K562 (cell line): ENCODE results near the gene PPP1R14B. TPM values are rescaled to one million over a fixed set of nuclear protein-coding genes. Genes with fewer than 3 reads are reported as not detected.

Experiments
- ATAC-seq: fragments of 200-7000 bp; cut with Tn5 transposase; 3 replicates; pipeline ENCODE4 v1.9.1; 2020; ENCODE audit warnings: moderate library complexity
- BruUV-seq: library from RNA; stranded (reverse); fragments of 400-500 nt; replicated peaks from 2 replicates; lab custom pipeline; 2021; lab: Mats Ljungman, UMichigan
- CTCF ChIA-PET: fragments of 300-600 bp; formaldehyde crosslinking; extraction: SDS; loops from one replicate; lab custom pipeline; 2021; ENCODE audit warnings: low intra/inter-chr PET ratio; lab: Yijun Ruan, JAX
- POLR2A ChIA-PET: fragments of 300-600, 350-650 bp; sonication (Branson Sonifier 250); formaldehyde crosslinking; extraction: SDS; loops from one replicate; lab custom pipeline; 2021; ENCODE audit warnings: antibody characterized with exemption, inconsistent platforms; lab: Yijun Ruan, JAX
- DNase-seq, 4 experiments: peaks; one replicate each; pipeline versions ENCODE4 v3.0.0 to v3.0.0-alpha.2; 2011 to 2018; ENCODE audit warnings: low spot score in 3 of 4, mixed read lengths in 3 of 4; ENCODE audit errors: extremely low read depth in 1 of 4
- FAIRE-seq: peaks from 2 replicates; lab custom pipeline; 2011; peaks lifted over from hg19 to GRCh38; lab: Jason Lieb, UNC
- H2AFZ ChIP-seq: 2 replicates; pipeline ENCODE4 v1.6.0; 2011; ENCODE audit warnings: low read depth, low read length, control low read depth, inconsistent platforms
- H3K27ac ChIP-seq: fragments of 200-600 bp; 3 replicates; pipeline ENCODE4 v1.8.0; 2011; ENCODE audit warnings: low read depth, mild to moderate bottlenecking, control low read depth, inconsistent platforms, low read length, moderate library complexity, mixed read lengths; ENCODE audit errors: extremely low read depth
- H3K27me3 ChIP-seq, 2 experiments: fragments of 300-600 bp in 1 of 2; 2 replicates in 1 of 2; 3 replicates in 1 of 2; pipeline versions ENCODE4 v1.6.0 to v1.8.0; 2011; ENCODE audit warnings: inconsistent platforms in 2 of 2, low read length in 2 of 2, mild to moderate bottlenecking in 1 of 2, mixed read lengths in 1 of 2, moderate library complexity in 1 of 2; ENCODE audit not compliant: control insufficient read depth in 2 of 2, insufficient read depth in 2 of 2
- H3K36me3 ChIP-seq: fragments of 300-600 bp; 3 replicates; pipeline ENCODE4 v1.8.0; 2011; ENCODE audit warnings: mild to moderate bottlenecking, low read length, inconsistent platforms; ENCODE audit not compliant: control insufficient read depth, insufficient read depth
- H3K4me1 ChIP-seq, 2 experiments: fragments of 200-600 bp in 1 of 2; replicated peaks in 1 of 2; 2 replicates in 1 of 2; 3 replicates in 1 of 2; pipeline versions ENCODE4 v1.5.1 to v1.8.0; 2011; ENCODE audit warnings: inconsistent platforms in 2 of 2, low read length in 2 of 2, mild to moderate bottlenecking in 1 of 2, mixed read lengths in 1 of 2, moderate library complexity in 1 of 2; ENCODE audit not compliant: control insufficient read depth in 2 of 2, insufficient read depth in 2 of 2
- H3K4me2 ChIP-seq: 2 replicates; pipeline ENCODE4 v1.6.1; 2011; ENCODE audit warnings: low read length, control low read depth, inconsistent platforms, mixed read lengths; ENCODE audit not compliant: insufficient read depth
- H3K4me3 ChIP-seq: fragments of 200-600 bp; sonication (generic), shearing (Covaris generic); 2 replicates; pipeline ENCODE4 v1.5.1; 2016; ENCODE audit warnings: control low read depth, inconsistent platforms
- H3K79me2 ChIP-seq: fragments of 200-600 bp; 3 replicates; pipeline ENCODE4 v1.8.0; 2011; ENCODE audit warnings: low read length, inconsistent platforms; ENCODE audit not compliant: control insufficient read depth, insufficient read depth
- H3K9ac ChIP-seq, 2 experiments: 2 replicates each; pipeline versions ENCODE4 v1.6.0 to v1.6.1; 2011; ENCODE audit warnings: low read depth in 2 of 2, low read length in 2 of 2, control low read depth in 1 of 2, inconsistent platforms in 1 of 2, mild to moderate bottlenecking in 1 of 2, mixed read lengths in 1 of 2; ENCODE audit not compliant: insufficient read depth in 1 of 2
- H3K9me1 ChIP-seq: one replicate; pipeline ENCODE4 v1.6.0; 2011; ENCODE audit warnings: inconsistent platforms, mild to moderate bottlenecking, low read length, moderate library complexity; ENCODE audit not compliant: control insufficient read depth, insufficient read depth
- H3K9me3 ChIP-seq: replicated peaks from 2 replicates; pipeline ENCODE4 v1.5.1; 2011; ENCODE audit warnings: low read depth, low read length, inconsistent platforms; ENCODE audit not compliant: control insufficient read depth, insufficient read depth
- H4K20me1 ChIP-seq: replicated peaks from 2 replicates; pipeline ENCODE4 v1.6.1; 2011; ENCODE audit warnings: low read length, inconsistent platforms, mixed read lengths; ENCODE audit not compliant: control insufficient read depth, insufficient read depth
- ADNP ChIP-seq: fragments of 200-800 bp; sonication (Bioruptor generic); IDR thresholded peaks from 2 replicates; pipeline ENCODE4 v1.6.1; 2016; ENCODE audit warnings: missing genetic modification characterization, missing compliant biosample characterization
- ASH1L ChIP-seq: fragments of 450-650 bp; IDR thresholded peaks from 2 replicates; pipeline ENCODE4 v1.6.1; 2018; ENCODE audit warnings: borderline replicate concordance, mild to moderate bottlenecking, low read depth; ENCODE audit not compliant: partially characterized antibody
- CREB1 ChIP-seq, 2 experiments: sonication (generic) in 1 of 2; formaldehyde crosslinking in 1 of 2; IDR thresholded peaks; 2 replicates each; pipeline versions ENCODE4 v1.6.1 to v1.8.0; 2012 to 2022; ENCODE audit warnings: inconsistent platforms in 1 of 2, mild to moderate bottlenecking in 1 of 2, missing genetic modification reagents in 1 of 2, moderate library complexity in 1 of 2
- DMBX1 ChIP-seq: fragments of 250-450 bp; sonication (Bioruptor Pico); IDR thresholded peaks from 2 replicates; pipeline ENCODE4 v1.8.0; 2022; ENCODE audit warnings: inconsistent platforms, mild to moderate bottlenecking, moderate library complexity, borderline replicate concordance
- JUND ChIP-seq, 2 experiments: IDR thresholded peaks; 2 replicates in 1 of 2; 3 replicates in 1 of 2; pipeline ENCODE4 v1.6.1; 2011; ENCODE audit warnings: borderline replicate concordance in 2 of 2, low read depth in 2 of 2, low read length in 2 of 2, improper control_type of control experiment in 1 of 2, missing biosample characterization in 1 of 2, missing genetic modification characterization in 1 of 2, missing genetic modification reagents in 1 of 2
- KDM5B ChIP-seq: fragments of 200-600 bp; sonication (generic); IDR thresholded peaks from 2 replicates; pipeline ENCODE4 v1.6.1; 2012; ENCODE audit warnings: low read depth, mild to moderate bottlenecking, moderate library complexity, low read length, control low read depth, inconsistent platforms; ENCODE audit not compliant: insufficient replicate concordance
- MTA2 ChIP-seq: fragments of 450-650 bp; IDR thresholded peaks from 2 replicates; pipeline ENCODE4 v1.6.1; 2016; ENCODE audit warnings: low read depth
- NCOA6 ChIP-seq: fragments of 450-650 bp; IDR thresholded peaks from 2 replicates; pipeline ENCODE4 v1.6.1; 2017; ENCODE audit warnings: mild to moderate bottlenecking
- NR2C2 ChIP-seq, 2 experiments: fragments of 200-800 bp in 1 of 2; sonication (Bioruptor generic) in 1 of 2; sonication (generic) in 1 of 2; formaldehyde crosslinking in 1 of 2; IDR thresholded peaks; 2 replicates each; pipeline versions ENCODE4 v1.6.1 to v1.8.0; 2016 to 2022; ENCODE audit warnings: mild to moderate bottlenecking in 1 of 2, missing compliant biosample characterization in 1 of 2, missing genetic modification characterization in 1 of 2, missing genetic modification reagents in 1 of 2
- PTRF ChIP-seq: fragments of 450-650 bp; IDR thresholded peaks from 2 replicates; pipeline ENCODE4 v1.6.1; 2016; ENCODE audit warnings: mild to moderate bottlenecking, missing genetic modification characterization, missing compliant biosample characterization
- SMARCA4 ChIP-seq: fragments of 450-650 bp; IDR thresholded peaks from 2 replicates; pipeline ENCODE4 v1.6.1; 2016
- SRF ChIP-seq, 2 experiments: fragments of 250-450, 450-650 bp in 1 of 2; sonication (Bioruptor Pico) in 1 of 2; sonication (generic) in 1 of 2; formaldehyde crosslinking; IDR thresholded peaks; 2 replicates each; pipeline versions ENCODE4 v1.5.0 to v1.5.1; 2020 to 2022; ENCODE audit warnings: mild to moderate bottlenecking in 1 of 2, missing genetic modification reagents in 1 of 2
- SRSF1 ChIP-seq: fragments of 200-400 bp; formaldehyde crosslinking; IDR thresholded peaks from 2 replicates; pipeline ENCODE4 v1.6.1; 2017; ENCODE audit warnings: mild to moderate bottlenecking, low read depth, low read length, moderate library complexity
- XRCC5 ChIP-seq: fragments of 200-400 bp; formaldehyde crosslinking; IDR thresholded peaks from 2 replicates; pipeline ENCODE4 v1.6.1; 2017; ENCODE audit warnings: low read depth, mild to moderate bottlenecking, low read length
- ZNF707 ChIP-seq: fragments of 250-450 bp; sonication (Bioruptor Pico); conservative IDR thresholded peaks from 2 replicates; pipeline ENCODE4 v1.8.0; 2022; ENCODE audit warnings: inconsistent platforms, mild to moderate bottlenecking, moderate library complexity
- WGBS: fragments of 100-300 bp; shearing (Covaris generic); methylation state at CpG from one replicate; pipeline ENCODE4 v1.1.6; 2016; ENCODE audit warnings: low coverage, mixed read lengths; ENCODE audit not compliant: insufficient coverage; ENCODE audit errors: missing lambda C conversion rate; 5-methylcytosine and 5-hydroxymethylcytosine counted together
- in situ Hi-C: fragments of 300-500 bp; cut with MboI; formaldehyde crosslinking; loops from 4 replicates; pipeline ENCODE4 v1.15.0; 2018; ENCODE audit warnings: inconsistent platforms, mixed read lengths
- intact Hi-C: fragments of 100-400 bp; cut with micrococcal nuclease; formaldehyde crosslinking; loops from 2 replicates; pipeline ENCODE4 v1.14.2; 2022
- polyA plus RNA-seq, 8 experiments: library from polyadenylated mRNA; depleted of rRNA in 4 of 8; stranded (reverse) in 5 of 8; unstranded in 3 of 8; fragments of >200 nt; fragmentation: Nextera tagmentation in 2 of 8; fragmentation: Illumina TruSeq in 1 of 8; extraction: Ambion mirVana in 2 of 8; extraction: Trizol in 1 of 8; gene quantifications; 2 replicates each; pipeline versions ENCODE4 v1.2.1 to v1.2.3, GENCODE V29; 2011 to 2014; ENCODE audit warnings: inconsistent platforms in 1 of 8, missing spikeins in 1 of 8
- total RNA-seq, 7 experiments: library from RNA; depleted of rRNA in 6 of 7; stranded (reverse); fragments of >200 nt in 6 of 7; fragmentation: Illumina TruSeq in 2 of 7; extraction: Trizol in 2 of 7; gene quantifications; 2 replicates each; pipeline versions ENCODE4 v1.2.1 to v1.2.3, GENCODE V29; 2011 to 2021; ENCODE audit warnings: low replicate concordance in 1 of 7
- TF ChIP-seq, protein P1 (sequence below): fragments of 250-450 bp; sonication (Bioruptor Pico); IDR thresholded peaks from 2 replicates; pipeline ENCODE4 v1.5.1; 2021; ENCODE audit warnings: mild to moderate bottlenecking

The PPP1R14B gene
- total and polyA plus RNA-seq, 9 of the 15 experiments (the other 6 are each of a cell fraction or from before 2014, with no cell fraction given): 7.7 to 566 (median 212) TPM

DNA sequence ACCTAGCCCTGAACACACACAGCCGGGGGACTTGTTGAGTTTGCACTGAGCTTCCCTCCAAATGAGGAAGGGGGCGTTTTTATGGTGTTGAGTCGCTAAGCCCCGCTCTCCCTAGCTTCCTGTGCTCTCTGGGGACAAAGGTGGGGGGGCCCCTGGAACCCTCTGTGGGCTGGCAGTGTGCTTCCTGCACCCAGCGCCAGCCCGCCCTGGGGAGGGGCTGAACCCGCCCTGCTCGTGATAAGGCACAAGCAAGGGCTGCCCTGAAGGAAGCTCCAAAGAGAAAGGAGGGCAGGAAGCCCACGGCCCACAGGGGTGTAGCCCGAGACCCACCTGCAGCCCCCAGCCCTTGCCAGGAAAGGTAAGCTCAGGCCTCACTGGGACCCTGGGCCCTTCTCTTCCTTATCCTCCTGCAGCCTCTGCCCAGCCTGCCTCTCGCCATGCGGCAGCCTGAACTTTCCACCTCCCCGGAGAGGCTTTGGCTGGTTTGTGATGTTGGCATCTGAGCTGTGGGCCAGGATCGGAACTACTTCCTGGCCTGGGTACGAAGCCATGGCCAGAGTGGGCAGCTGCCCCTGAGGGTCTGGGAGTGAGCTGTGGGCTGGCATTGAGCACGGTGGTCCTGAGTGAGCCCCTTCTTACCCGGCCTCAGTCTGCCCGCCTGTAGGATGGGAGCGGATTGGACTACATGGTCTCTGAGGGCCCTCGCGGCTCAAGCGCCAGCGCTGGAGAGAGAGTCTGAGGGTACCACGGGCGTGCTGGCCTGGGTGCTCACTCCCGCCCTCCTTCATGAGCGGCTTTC lies 40.1 kb downstream of the PPP1R14B start, which contains the start of gene FERMT3:
TSS of gene FERMT3 (plus strand) at position 265 of the 799 bp plus-strand sequence. CDS start 644 bp downstream, outside the sequence.
- whole genome bisulfite sequencing: 1% methylated on average over 22 of the region's 27 CpGs
- H3K36me3 ChIP-seq: peaks cover 89% of the 10 kb centered on the region
- TF ChIP-seq ZNF707 (0 out of 2 replicates have a peak, but pooled peaks have one; percentile 15), ADNP (tag) (no peak), XRCC5 (no peak; the same call in 1 of the 2 replicates), NCOA6 (no peak), ASH1L (no peak), SMARCA4 (0 out of 2 replicates have a peak, but pooled peaks have one; percentile 11), CREB1 (IDR thresholded peaks at IDR 0.05) (no peak), CREB1 (CRISPR knock-in tag; IDR thresholded peaks at IDR 0.05) (no peak), SRF (CRISPR knock-in tag; IDR thresholded peaks at IDR 0.05) (peak in 1 of 2 experiments; percentile 58; a peak in 1 of 4 replicates), DMBX1 (CRISPR knock-in tag) (peak; percentile 67; the same call in 1 of the 2 replicates), NR2C2 (CRISPR knock-in tag; IDR thresholded peaks at IDR 0.05) (peak; percentile 67; the same call in 1 of the 2 replicates), NR2C2 (tag; IDR thresholded peaks at IDR 0.05) (no peak), PTRF (tag) (no peak), SRSF1 (no peak), JUND (IDR thresholded peaks at IDR 0.05; ENCODE audit: borderline replicate concordance, low read depth, low read length) (peak; percentile 6; the same call in 1 of the 2 replicates), JUND (tag; IDR thresholded peaks at IDR 0.05; ENCODE audit: borderline replicate concordance, low read depth, low read length) (no peak), KDM5B (peak; percentile 44), MTA2 (0 out of 2 replicates have a peak, but pooled peaks have one; percentile 10)
- TF ChIP-seq, protein P1, sequence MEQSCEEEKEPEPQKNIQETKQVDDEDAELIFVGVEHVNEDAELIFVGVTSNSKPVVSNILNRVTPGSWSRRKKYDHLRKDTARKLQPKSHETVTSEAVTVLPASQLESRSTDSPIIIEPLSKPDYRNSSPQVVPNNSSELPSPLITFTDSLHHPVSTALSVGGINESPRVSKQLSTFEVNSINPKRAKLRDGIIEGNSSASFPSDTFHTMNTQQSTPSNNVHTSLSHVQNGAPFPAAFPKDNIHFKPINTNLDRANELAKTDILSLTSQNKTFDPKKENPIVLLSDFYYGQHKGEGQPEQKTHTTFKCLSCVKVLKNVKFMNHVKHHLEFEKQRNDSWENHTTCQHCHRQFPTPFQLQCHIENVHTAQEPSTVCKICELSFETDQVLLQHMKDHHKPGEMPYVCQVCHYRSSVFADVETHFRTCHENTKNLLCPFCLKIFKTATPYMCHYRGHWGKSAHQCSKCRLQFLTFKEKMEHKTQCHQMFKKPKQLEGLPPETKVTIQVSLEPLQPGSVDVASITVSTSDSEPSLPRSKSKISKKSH (CRISPR knock-in tag): no peak

More for the DNA sequence above, 40.1 kb downstream of the PPP1R14B start, which contains the start of gene FERMT3:
- H2AFZ ChIP-seq: peak within 1 kb of the TSS; percentile 76
- DNase-seq (peak; percentile 72 to 84 (median 76)), FAIRE-seq (peak; percentile 71), ATAC-seq (peak; percentile 68)
- H3K27me3 ChIP-seq: no peaks in the 10 kb centered on the region
- H3K79me2 ChIP-seq: peaks cover 47% of the 10 kb centered on the region
- peak within 1 kb of the TSS; percentile 100 for H3K27ac ChIP-seq
- H3K9ac ChIP-seq: peak within 1 kb of the TSS; percentile 99 to 100
- no peaks in the 10 kb centered on the region; the same call in 1 of the 2 replicates for H4K20me1 ChIP-seq
- in situ Hi-C loops (no loop called here), intact Hi-C loops (loop anchor here (2.0 to 5.0 kb wide), 3 partner anchors 24 to 151 kb away; partner anchors contain the start of genes DNAJC4, PPP1R14B and RPS6KA4)
- peak within 1 kb of the TSS; percentile 77 for H3K4me3 ChIP-seq
- H3K4me2 ChIP-seq: peak within 1 kb of the TSS; percentile 97
- H3K4me1 ChIP-seq: peaks cover 36 to 70% of the 10 kb centered on the region in 2 experiments
- CTCF ChIA-PET: interaction anchor here (0.7 to 2.6 kb wide), 2 partner anchors 95 to 137 kb away, joined by 3 to 9 read pairs; no protein-coding TSS in a partner anchor
- POLR2A ChIA-PET: interaction anchor here (0.5 to 8.2 kb wide), 35 partner anchors 9 to 498 kb away, joined by 3 to 77 read pairs (median 5); partner anchors contain the start of genes BAD, CATSPERZ, COX8A and DNAJC4
- TSS peak; percentile 57 for BruUV-seq
- no peaks in the 10 kb centered on the region for H3K9me3 ChIP-seq
- peaks cover 8% of the 10 kb centered on the region for H3K9me1 ChIP-seq
